Smooth muscle cell of the brain vasculature (primary cell): ENCODE data around the gene COLQ.

Source experiments
- DNase-seq: peaks from one replicate; pipeline ENCODE4 v3.0.0-alpha.2; 2012; ENCODE audit warnings: low read depth, low spot score

COLQ gene

DNA sequence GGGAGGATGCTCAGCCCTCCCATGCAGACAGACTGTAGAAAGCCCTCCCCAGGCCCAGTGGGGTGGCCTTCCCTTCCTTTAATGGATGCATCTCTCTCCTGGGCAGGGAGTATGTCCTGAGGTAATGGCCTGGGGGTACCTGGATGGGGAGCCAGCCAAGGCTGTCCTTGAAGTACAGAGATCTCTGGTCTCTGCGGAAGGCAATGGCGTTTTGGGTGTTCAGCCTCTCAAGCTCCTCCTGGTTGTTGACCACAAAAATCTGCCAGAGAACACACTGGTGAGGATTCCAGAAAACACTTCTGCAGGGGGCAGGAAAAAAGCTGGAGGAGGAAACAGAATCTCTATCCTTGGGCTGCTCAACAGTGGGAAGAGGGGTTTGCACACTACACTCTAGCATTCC is 65.2 kb downstream of the COLQ start:
- DNase-seq = no peak

DNA sequence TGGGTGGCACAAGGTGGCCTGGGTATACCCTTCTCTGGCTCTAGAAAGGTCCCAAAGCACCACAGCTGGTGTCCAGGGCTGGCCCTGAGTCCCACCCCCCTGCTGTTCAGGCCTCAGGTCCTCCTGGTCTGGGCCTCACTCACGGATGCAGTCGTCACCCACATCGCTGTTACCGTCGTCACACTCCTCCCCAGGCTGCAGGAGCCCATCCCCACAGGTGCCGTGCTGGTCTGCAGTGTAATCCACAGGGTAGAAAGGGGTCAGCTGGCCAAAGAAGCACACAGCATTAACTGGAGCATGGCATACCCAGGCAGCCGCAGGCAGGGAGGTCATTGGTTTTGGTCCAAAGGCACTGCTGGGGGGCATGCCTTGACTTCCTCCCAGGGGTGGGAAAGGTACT is 65.8 kb downstream of the COLQ start:
- no peak for DNase-seq

DNA sequence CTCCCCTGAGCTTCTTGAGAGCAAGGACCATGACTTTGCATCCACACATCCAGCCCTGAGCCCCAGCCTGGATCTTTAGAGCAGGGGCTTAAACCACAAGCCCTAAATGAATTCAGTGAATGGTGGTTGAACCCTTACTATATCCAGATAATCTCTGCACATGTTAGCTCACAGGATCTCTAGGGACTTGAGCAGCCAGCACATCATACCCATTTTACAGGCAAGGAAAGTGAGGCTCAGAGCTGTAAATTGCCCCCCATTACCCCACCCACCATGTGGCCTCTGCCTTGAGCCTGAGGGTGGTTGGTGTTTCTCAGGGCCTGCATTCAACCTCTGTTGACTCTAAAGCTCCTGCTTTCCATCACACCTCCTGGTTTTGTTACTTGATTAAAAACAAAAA is 66.5 kb downstream of the COLQ start:
- DNase-seq = no peak

DNA sequence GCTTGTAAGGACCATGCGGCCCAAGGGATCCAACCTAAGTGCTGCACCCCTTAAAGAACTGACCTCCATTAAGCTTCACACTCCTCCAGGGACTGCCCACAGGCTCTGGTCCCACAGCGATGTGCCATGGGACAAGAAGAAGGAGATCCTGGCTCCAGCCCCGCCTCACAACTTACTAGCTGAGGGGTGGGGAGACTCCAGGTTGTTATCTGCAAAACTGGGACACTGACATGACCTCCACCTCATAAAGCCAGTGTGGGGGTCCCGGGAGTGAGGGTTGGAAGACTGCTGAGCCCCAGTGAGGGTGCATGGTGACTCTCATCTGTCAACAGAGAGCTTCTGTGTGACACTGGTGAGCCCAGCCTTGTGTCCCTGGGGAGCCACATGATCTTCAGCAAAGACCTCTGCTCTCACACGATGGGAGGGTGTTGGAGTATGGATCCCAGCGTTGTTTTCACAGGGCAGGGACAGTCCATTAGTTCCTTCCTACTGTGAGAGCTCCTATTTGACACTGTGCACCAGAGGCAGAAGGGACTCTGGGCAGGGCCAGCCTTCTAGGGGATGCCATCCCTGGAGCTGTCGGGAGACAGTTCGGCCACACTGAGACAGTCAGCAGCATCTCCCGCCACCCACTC is 67.4 kb downstream of the COLQ start:
- DNase-seq = no peak

DNA sequence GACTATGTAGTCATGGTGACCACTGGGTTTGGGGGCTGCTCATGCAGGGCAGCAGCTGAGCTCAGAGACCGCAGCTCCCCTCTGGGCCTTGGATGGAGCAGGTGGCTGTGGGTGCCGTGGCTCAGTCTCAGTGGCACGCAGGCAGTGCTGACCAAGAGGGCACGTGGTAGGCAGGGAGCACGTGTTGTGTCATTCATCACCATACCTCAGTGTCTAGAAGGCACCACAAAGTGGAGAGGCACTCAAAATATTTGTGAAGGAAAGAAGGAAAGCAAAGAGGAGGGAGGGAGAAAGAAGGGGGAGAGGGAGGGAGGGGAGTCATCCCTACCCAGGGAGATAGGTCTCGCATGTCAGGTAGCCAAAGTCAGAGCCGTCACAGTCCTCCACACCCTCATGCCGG is 68.0 kb downstream of the COLQ start:
- DNase-seq = no peak

DNA sequence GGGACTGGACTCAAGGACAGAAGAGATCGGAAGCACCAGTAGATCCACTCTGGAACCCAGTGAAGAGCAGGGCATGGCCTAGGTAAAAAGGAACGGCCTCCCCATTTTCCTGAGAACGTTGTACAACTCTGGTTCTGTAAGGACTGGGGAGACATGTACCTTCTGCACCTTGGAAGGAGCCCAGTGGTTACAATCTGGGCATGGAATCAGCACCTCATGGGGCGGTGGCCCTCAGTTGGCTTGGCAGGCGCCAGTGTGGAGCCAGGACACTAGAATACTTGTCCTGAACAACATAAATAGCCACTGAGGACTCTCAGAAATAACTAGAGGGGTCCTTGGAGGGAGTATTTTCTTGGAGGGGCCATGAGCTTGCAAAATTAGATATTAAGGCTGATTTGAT is 68.5 kb downstream of the COLQ start:
- no peak for DNase-seq

DNA sequence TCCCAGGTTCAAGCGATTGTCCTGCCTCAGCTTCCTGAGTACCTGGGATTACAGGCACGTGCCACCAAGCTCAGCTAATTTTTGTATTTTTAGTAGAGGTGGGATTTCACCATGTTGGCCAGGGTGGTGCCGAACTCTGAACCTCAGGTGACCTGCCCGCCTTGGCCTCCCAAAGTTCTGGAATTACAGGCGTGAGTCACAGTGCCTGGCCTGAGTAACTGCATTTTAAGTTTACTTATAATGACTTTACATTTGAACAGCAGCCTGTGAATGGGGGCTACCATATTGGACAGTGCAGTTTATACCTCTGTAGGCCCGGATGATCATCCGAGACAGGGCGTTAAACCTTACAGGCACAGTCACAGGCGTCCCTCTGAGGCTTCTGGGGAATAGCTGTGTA is 69.3 kb downstream of the COLQ start:
- no peak for DNase-seq

GRCh38 chr3:15451216-15452113 is 70.0 kb downstream of the COLQ start:
- DNase-seq = no peak

DNA sequence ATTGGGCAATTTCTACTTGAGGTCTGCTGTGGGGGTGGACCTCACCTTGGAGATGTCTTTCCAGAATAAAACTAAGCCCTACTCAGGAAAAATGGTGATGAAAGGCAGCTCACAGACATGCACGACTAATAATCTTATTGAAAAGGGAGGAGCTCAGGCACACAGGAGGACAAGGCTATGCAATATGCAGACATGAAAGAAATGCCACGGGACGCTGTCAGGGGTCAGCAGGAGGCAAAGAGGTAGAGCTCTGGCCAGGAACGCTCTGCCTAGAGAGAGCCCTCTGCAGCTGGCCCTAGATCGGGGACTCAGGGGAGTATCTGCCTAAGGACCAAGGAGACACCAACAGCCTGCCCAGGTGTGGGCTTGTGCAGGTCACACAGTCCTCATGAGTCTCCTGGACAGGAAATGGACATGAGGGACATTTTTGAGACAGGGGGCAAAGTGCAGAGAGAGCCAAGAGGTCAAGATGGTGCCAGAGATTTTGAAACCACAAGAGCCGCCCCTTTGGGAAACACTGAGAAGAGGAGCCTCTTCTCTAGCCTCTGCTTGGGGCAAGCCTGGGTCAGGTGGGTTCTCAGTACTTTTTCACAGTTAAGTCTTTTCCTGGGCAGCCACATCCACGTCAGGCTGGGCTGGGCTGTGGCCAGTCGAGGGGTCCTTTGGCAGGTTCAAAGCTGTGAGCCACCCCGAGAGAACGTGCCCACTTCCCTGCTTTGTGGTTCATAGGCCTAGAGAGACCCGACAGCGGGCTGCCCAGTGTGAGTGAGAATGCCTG is 70.9 kb downstream of the COLQ start:
- DNase-seq = no peak

GRCh38 chr3:15449489-15450224 is 71.8 kb downstream of the COLQ start:
- DNase-seq = no peak

DNA sequence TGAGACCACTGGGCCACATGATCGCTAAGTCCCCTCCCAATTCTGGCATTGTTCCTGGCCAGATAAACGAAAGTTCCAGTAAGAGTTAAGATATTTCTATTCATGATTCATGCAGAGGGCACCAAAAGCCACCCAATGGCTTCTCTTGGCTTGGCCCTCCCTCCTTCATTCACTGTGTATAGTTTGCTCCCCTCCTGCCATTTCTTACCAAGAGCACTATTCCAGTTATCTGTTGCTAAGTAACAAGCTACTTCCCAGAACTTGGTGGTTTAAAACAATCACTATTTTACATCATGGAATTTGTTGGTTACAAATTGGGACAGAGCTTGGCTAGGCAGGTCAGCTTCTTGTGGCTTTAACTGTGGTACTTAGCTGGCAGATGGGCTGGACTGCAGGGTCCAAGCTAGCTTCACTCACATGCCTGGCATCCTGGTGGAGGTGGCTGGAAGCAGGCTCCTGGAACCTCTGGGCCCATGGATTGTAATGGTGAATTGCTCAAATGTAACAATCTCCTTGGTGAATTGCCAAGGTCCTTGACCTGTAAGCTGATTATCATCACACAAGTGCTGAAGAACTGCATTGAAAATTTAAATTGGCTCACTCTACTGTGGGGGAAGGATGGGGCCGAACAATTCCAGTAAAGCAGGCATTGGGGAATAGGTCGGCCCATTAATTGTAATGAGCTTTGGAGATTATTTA is 77.5 kb downstream of the COLQ start:
- DNase-seq = no peak

- no peak for DNase-seq
These were observed 80.6 kb downstream of the COLQ start for GRCh38 chr3:15440891-15441290.

DNA sequence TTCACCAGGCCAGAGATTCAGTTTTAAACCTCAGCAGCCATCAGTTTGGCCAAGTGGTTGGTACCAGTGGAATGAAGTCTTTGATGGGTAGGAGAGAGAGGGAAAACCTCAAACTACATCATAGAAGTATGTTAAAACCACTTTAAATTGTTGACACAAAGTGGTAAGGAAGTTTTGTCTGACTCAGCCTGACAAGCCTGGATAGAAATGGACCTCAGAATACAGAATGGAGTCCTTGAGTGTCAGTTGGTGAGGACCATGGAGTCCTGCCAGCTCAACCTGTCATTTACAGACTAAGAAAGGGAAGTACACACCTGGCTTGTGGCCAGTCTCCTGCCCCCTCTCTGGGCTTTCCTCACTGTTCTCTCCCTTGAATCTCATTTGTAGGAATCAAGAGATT is 82.0 kb downstream of the COLQ start:
- DNase-seq = no peak

DNA sequence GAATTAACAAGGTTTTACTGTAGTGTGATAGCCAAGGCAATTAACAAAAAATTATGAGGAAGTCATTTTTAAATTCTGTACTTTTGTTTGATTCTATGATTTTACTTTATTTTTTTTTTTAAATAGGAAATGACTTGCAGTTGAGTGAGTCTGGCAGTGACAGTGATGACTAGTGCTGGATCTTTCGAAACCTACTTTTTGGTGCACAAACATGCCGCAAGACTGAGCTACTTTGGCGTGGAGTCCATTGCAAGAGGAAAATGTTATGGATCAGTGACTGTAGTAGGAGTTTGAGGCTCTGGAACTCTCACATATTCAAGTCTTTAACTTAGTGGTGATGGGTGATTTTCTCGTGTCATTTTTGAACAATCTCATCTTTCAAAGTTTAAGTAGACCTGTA is 82.5 kb downstream of the COLQ start:
- no peak for DNase-seq

DNA sequence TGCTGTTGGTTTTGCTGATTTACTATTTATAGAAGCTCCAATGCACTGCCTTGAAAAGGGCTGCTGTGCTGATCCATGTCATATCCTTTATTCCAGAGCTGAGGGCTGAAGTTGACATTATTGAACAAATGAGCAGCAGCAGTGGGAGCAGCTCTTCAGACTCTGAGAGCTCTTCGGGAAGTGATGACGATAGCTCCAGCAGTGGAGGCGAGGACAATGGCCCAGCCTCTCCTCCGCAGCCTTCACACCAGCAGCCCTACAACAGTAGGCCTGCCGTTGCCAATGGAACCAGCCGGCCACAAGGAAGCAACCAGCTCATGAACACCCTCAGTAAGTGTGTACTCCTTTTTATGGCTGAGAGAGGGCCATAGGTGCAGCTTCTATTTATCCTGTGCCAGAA is 85.3 kb downstream of the COLQ start:
- no peak for DNase-seq

DNA sequence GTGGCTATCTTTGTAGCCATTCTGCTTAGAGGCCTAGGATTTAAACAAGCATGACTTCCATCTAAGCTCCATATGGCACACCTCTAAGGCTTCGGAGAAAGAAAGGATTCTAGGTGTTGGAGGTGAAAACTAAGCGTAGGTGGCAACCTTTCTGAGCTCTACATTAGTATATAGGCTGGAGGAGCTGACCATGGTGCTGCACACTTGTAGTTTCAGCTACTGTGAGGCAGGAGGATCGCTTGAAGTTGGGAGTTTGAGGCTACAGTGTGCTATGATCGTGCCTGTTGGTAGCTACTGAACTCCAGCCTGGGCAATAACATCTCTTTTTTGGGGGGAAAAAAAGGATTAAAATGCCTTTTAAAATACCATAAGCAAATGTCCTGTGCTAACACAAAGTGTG is 86.8 kb downstream of the COLQ start:
- no peak for DNase-seq

DNA sequence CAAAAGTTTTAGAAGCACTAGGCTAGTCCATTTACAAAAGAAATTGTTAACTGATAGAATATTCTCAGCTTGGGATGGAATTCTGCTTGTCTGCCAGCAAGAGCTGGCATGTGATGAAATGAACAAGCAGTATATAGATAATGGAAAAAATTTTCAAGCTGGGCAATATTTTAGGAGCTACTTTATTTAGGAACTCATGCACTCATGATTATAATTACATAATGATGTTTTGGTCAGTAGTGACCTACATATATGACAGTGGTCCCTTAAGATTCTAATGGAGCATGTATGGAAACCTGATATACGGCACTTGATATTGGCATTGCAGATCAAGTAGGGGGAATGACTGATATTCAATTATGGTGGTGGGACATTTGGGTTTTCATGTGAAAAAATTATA is 88.0 kb downstream of the COLQ start:
- no peak for DNase-seq

DNA sequence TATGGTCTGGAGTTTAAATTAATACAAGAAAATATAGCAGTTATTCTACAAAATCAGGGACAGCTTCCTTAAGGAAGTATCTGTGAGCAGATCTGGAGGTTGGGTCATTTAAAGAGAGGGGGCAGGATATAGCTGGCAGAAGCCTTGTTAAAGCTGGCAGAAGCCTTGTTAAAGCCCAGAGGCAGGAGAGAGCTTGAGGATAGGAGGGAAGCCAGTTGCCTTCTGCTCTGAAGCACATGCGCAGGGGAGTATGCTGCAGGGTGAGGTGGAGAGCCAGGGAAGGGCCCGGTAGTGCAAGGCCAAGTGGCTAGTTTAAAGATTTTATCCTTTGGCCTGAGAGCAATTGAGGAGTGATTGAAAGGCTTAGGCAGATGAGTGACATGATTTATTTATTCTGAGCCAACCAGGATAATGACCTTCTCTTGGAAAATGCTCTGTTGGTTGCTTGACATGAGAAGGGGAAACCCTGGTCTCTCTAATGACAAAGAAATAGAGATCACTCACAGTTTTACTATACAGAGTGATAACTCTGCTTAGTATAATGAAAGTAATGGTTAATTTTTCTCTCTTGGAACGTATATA is 90.2 kb downstream of the COLQ start:
- DNase-seq = no peak

GRCh38 chr3:15430624-15431023 is 90.9 kb downstream of the COLQ start:
- no peak for DNase-seq

GRCh38 chr3:15429080-15429479 is 92.4 kb downstream of the COLQ start:
- DNase-seq = no peak

DNA sequence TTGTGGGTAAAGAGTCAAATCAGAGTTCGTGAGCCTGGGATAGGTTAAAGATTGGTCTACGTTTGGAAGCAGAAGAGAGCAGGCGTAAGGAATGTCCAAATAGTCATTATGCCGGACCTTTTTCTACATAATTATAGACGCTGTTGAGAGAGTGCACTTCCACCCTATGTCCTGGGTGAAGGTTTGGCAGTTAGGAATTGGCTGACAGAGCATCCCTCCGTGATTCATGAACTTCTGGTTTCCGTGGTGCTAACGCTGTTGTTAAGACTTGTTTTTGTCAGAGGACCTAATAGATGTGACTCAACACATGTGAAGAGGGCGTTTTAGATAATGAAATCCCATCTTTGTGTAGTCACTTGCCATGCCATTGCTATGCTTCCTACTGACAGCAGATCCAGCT is 93.0 kb downstream of the COLQ start:
- no peak for DNase-seq
